ENCODE data around the gene PTPN12. TPM values are rescaled to one million over a fixed set of nuclear protein-coding genes. Genes with fewer than 3 reads are reported as not detected.
"Not testable (repeated sequence)": the region's sequence is repeated elsewhere in the genome, so short reads cannot be mapped to it uniquely, and the experiment has no call there.

The PTPN12 gene
- total RNA-seq, 4 donors from 2014 or later = 29.4 to 97.9 (median 63.2) TPM

GRCh38 chr7:77504951-77505350, 32.1 kb upstream of the PTPN12 start:
- Histone ChIP-seq H3K4me1 (no peaks in the 10 kb centered on the region), H3K36me3 (no peaks in the 10 kb centered on the region), H3K9me3 (no peaks in the 10 kb centered on the region), H3K27ac (no peak overlapping the region), H3K27me3 (no peaks in the 10 kb centered on the region), H3K4me3 (no peak overlapping the region)
- TF ChIP-seq CTCF (IDR thresholded peaks at IDR 0.05) = no peak
- TF ChIP-seq POLR2A (IDR thresholded peaks at IDR 0.05) = no peak
- intact Hi-C loops (cut with DNase I) = no loop called here
- DNase-seq = no peak

- Histone ChIP-seq H3K4me1 (no peaks in the 10 kb centered on the region), H3K27me3 (no peaks in the 10 kb centered on the region), H3K27ac (no peak overlapping the region), H3K36me3 (no peaks in the 10 kb centered on the region), H3K4me3 (no peak overlapping the region), H3K9me3 (no peaks in the 10 kb centered on the region)
- WGBS, 2 donors = 88 to 100% methylated on average over 1 of the region's 1 CpG
- intact Hi-C loops (cut with DNase I) = no loop called here
- no peak for DNase-seq
- TF ChIP-seq CTCF (IDR thresholded peaks at IDR 0.05) (no peak), POLR2A (IDR thresholded peaks at IDR 0.05) (no peak)
Observed at GRCh38 chr7:77506899-77507298, 30.2 kb upstream of the PTPN12 start.

- H3K27ac ChIP-seq; H3K9me3 ChIP-seq; H3K4me3 ChIP-seq; H3K36me3 ChIP-seq; DNase-seq; H3K27me3 ChIP-seq; H3K4me1 ChIP-seq; intact Hi-C loops (cut with DNase I): not testable (repeated sequence)
- WGBS, 2 donors = 71 to 80% methylated on average over 4 of the region's 5 CpGs
Observed at GRCh38 chr7:77513002-77513670, 24.0 kb upstream of the PTPN12 start.

GRCh38 chr7:77516085-77516484, 21.0 kb upstream of the PTPN12 start:
- Histone ChIP-seq H3K4me3 (no peak overlapping the region), H3K36me3 (no peaks in the 10 kb centered on the region), H3K27ac (no peak overlapping the region), H3K4me1 (no peaks in the 10 kb centered on the region), H3K27me3 (no peaks in the 10 kb centered on the region), H3K9me3 (no peaks in the 10 kb centered on the region)
- TF ChIP-seq POLR2A (IDR thresholded peaks at IDR 0.05) = no peak
- TF ChIP-seq CTCF (IDR thresholded peaks at IDR 0.05) = no peak
- WGBS, 2 donors = 88 to 90% methylated on average over 3 of the region's 3 CpGs
- intact Hi-C loops (cut with DNase I) = no loop called here
- no peak for DNase-seq

- WGBS, 2 donors = 70 to 77% methylated on average over 1 of the region's 1 CpG
- Histone ChIP-seq H3K9me3 (no peaks in the 10 kb centered on the region), H3K4me3 (no peak overlapping the region), H3K27ac (no peak overlapping the region), H3K4me1 (no peaks in the 10 kb centered on the region), H3K27me3 (no peaks in the 10 kb centered on the region), H3K36me3 (no peaks in the 10 kb centered on the region)
- no peak for TF ChIP-seq CTCF (IDR thresholded peaks at IDR 0.05)
- no peak for TF ChIP-seq POLR2A (IDR thresholded peaks at IDR 0.05)
- intact Hi-C loops (cut with DNase I) = no loop called here
- DNase-seq = no peak
Observed at GRCh38 chr7:77520261-77520660, 16.8 kb upstream of the PTPN12 start.

GRCh38 chr7:77521537-77521936, 15.6 kb upstream of the PTPN12 start:
- H3K27me3 ChIP-seq; H3K4me3 ChIP-seq; H3K4me1 ChIP-seq; H3K27ac ChIP-seq; intact Hi-C loops (cut with DNase I); H3K36me3 ChIP-seq; H3K9me3 ChIP-seq; DNase-seq: not testable (repeated sequence)
- 91 to 93% methylated on average over 5 of the region's 5 CpGs for WGBS, 2 donors
